GM21576 (cell line): ENCODE results near the gene CHST1.

Source experiments
- ATAC-seq: cut with Tn5 transposase; IDR thresholded peaks from one replicate; pipeline ENCODE4 v1.9.1; 2021; ENCODE audit warnings: mild to moderate bottlenecking, moderate library complexity; ENCODE audit not compliant: unreplicated experiment

Gene CHST1

GRCh38 chr11:45665206-45665932, at the start of gene CHST1:
Gene CHST1, minus strand, starts transcription at chr11:45665622. Its CDS starts 14,699 bp downstream, at chr11:45650923.
- ATAC-seq = no peak

GRCh38 chr11:45713573-45713972, 48.2 kb upstream of the CHST1 start:
- ATAC-seq = no peak

GRCh38 chr11:45710561-45710960, 45.1 kb upstream of the CHST1 start:
- no peak for ATAC-seq

GRCh38 chr11:45708887-45709663, 43.7 kb upstream of the CHST1 start:
- ATAC-seq = no peak

- ATAC-seq = no peak
Observed at GRCh38 chr11:45704635-45705034, 39.2 kb upstream of the CHST1 start.

GRCh38 chr11:45704133-45704532, 38.7 kb upstream of the CHST1 start:
- no peak for ATAC-seq

- ATAC-seq = no peak
Observed at GRCh38 chr11:45702511-45702910, 37.1 kb upstream of the CHST1 start.

- no peak for ATAC-seq
Observed at GRCh38 chr11:45698777-45699497, 33.5 kb upstream of the CHST1 start.

GRCh38 chr11:45692808-45693453, 27.5 kb upstream of the CHST1 start:
- ATAC-seq = no peak

GRCh38 chr11:45688472-45689033, 23.1 kb upstream of the CHST1 start:
- ATAC-seq = no peak

GRCh38 chr11:45687836-45688235, 22.4 kb upstream of the CHST1 start:
- ATAC-seq = no peak

GRCh38 chr11:45685964-45686537, 20.6 kb upstream of the CHST1 start:
- ATAC-seq = no peak

- no peak for ATAC-seq
Observed at GRCh38 chr11:45684440-45684839, 19.0 kb upstream of the CHST1 start.

GRCh38 chr11:45683271-45684058, 18.0 kb upstream of the CHST1 start:
- ATAC-seq = no peak

GRCh38 chr11:45679806-45680205, 14.4 kb upstream of the CHST1 start:
- no peak for ATAC-seq

GRCh38 chr11:45678976-45679375, 13.6 kb upstream of the CHST1 start:
- no peak for ATAC-seq

- no peak for ATAC-seq
Observed at GRCh38 chr11:45677770-45678512, 12.5 kb upstream of the CHST1 start.

- ATAC-seq = peak; percentile 88
Observed at GRCh38 chr11:45676522-45677095, 11.2 kb upstream of the CHST1 start.

GRCh38 chr11:45675646-45676045, 10.2 kb upstream of the CHST1 start:
- ATAC-seq = no peak
